Smooth muscle cell of the brain vasculature (primary cell): ENCODE data around the gene AHDC1.
"Not testable (repeated sequence)": the region's sequence is repeated elsewhere in the genome, so short reads cannot be mapped to it uniquely, and the experiment has no call there.

Experiments
- DNase-seq: peaks from one replicate; pipeline ENCODE4 v3.0.0-alpha.2; 2012; ENCODE audit warnings: low read depth, low spot score

AHDC1 gene

DNA sequence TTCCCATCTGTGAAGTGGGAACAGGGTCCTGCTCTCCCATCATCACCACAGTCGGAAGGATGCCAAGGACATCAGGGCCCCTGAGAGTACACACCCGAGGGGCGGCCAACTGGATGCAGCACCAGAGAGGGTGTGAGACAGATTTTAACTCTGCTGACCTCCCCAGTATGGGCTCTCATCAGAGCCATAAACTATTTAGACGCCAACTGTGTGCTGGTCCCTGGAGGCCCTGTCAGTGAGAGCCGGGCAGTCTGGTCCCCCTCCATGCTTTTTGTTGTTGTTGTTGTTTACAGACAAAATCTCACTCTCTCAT is 29.3 kb upstream of the AHDC1 start:
- no peak for DNase-seq

- no peak for DNase-seq
These were observed 28.7 kb upstream of the AHDC1 start for GRCh38 chr1:27632387-27633297.

GRCh38 chr1:27630859-27631491 is 27.0 kb upstream of the AHDC1 start:
- no peak for DNase-seq

DNA sequence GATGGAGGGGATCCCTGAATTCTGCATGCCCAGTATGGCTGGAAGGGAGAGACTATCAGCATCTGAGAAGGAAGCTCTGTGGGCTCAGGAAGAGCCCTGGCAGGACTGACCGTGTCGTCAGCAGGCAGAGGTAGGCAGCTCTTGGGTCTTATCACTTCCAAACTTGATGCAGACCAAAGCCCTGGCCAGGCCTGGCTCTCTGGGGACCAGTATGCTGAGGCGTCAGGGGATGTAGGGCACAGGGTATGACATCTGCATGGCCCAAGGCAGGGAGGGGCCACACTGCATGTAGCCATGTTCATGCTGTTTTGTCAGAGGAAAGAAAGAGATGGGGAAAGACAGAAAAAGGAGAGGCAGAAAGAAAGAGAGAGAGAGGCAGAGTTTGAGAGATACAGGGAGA is 24.8 kb upstream of the AHDC1 start:
- DNase-seq: no peak

DNA sequence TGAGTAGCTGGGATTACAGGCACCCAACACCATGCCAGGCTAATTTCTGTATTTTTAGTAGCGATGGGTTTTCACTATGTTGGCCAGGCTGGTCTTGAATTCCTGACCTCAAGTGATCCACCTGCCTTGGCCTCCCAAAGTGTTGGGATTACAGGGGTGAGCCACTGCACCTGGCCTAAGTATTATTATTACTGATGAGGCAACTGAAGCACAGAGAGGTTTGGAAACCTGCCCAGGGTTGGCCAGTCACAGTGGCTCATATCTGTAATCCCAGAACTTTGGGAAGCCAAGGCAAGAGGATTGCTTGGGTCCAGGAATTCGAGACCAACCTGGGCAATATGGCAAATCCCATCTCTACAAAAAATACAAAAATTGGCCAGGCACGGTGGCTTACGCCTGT is 23.8 kb upstream of the AHDC1 start:
- not testable (repeated sequence) for DNase-seq

- no peak for DNase-seq
These were observed 23.1 kb upstream of the AHDC1 start for GRCh38 chr1:27627061-27627460.

- no peak for DNase-seq
These were observed 22.3 kb upstream of the AHDC1 start for GRCh38 chr1:27626031-27626935.

- no peak for DNase-seq
These were observed 20.7 kb upstream of the AHDC1 start for GRCh38 chr1:27624467-27625178.

GRCh38 chr1:27623327-27624212 is 19.6 kb upstream of the AHDC1 start:
- no peak for DNase-seq

DNA sequence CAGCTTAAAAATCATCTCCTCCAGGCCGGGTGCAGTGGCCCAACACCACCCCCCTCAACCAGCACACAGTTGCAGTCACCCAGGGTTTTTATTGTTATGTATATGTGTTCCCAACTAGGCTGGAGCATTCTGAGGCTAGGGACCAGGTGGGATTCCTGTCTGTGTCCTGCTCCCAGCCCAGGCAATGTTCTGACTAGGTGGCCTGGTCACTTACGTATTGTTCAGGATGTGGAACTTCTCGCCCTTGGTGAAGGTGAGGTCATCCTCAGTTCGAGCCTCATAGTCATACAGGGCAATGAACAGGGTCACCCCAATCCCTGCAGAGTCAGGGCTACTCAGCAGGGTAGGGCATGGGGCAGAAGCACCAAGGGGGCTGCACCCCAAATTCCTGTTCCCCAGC is 18.9 kb upstream of the AHDC1 start:
- DNase-seq: no peak

DNA sequence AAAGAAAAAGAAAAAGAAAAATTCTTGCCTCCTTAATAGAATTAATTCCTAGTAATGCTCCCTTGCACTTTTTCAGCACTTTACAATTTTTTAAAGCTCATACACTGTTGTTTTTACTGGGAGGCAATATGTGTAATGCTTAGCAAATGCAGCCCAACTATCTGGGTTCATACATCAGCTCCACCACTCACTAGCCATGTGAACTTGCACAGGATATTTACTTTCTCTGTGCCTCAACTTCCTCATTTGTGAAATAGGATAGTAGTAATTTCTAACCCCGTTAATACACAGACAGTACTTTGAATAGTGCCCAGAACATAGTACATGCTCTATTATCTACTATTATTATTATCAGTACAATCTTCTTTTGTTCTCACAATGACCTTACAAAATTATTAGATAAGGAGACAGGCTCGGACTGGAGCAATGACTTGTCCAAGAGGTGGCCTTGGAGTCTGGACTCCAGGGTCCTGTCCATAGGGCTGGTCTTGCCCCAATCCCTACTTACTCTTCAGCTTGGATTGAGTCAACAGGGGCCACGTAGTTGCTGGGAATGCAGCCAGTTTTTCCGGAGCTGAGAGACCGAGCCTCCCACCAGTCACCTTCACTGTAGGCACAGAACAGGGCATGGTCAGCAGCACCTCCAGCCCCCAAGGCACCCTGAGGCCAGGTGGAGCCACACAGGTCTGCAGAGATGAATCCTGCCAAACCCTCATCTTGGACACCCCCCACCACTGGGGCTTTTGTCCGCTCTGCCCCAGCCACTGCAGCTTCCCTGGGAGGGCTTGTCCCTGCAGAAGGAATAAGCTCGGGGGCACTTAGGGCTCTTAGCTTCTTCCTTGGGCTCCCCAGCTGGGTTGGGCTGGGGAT is 17.3 kb upstream of the AHDC1 start:
- no peak for DNase-seq

DNA sequence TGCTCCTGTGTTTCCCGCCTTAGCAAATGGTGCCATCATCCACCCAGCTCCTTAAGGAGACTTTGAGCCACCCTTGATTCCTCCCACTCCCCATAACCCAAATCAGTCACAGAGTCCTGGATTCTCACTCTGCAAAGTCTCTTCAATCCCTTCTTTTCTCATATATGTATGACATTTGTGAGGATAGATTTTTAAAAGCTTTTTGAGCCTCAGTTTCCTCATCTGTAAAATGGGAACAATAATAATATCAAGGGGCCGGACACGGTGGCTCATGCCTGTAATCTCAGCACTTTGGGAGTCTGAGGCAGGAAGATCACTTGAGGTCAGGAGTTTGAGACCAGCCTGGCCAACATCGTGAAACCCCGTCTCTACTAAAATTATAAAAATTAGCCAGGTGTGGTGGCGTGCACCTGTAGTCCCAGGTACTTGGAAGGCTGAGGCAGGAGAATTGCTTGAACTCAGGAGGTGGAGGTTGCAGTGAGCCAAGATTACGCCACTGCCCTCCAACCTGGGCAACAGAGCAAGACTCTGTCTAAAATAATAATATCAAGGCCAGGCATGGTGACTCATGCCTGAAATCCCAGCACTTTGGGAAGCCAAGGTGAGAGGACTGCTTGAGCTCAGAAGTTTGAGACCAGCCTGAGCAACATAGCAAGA is 16.0 kb upstream of the AHDC1 start:
- DNase-seq: not testable (repeated sequence)

DNA sequence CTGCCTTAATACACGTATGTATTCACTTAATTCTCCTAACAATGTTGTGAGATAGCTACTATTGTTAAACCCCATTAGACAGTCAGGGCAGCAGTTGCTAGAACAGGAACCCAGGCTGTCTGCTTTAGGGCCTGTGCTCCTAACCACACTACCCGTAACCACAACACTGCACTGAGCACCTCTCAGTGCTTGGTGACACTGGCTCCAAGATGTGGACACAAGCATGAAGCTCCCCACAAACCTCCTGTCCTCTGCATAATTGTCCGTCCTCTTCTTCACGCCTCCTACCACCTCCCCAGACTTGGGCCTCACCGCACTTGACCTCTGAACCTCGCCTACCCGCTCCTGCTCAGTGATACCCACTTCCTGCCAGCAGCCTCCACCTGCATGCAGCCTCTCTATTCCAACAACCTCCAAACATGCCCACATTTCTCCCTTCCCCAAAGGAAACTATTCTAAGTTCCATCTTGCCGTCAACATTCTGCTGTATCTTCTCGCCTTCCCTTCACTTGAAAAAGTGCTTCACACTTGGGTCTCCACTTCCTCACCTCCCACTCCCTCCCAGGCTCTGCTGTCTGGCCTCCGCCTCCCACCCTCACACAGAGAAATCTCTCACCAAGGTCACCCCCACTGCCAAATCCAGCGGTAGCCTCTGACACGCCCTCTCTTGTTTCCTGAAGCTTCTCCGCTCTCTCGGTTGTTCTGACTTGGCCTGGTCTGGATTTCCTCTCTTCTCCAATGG is 14.6 kb upstream of the AHDC1 start:
- no peak for DNase-seq

- no peak for DNase-seq
These were observed 13.5 kb upstream of the AHDC1 start for GRCh38 chr1:27617420-27617819.

DNA sequence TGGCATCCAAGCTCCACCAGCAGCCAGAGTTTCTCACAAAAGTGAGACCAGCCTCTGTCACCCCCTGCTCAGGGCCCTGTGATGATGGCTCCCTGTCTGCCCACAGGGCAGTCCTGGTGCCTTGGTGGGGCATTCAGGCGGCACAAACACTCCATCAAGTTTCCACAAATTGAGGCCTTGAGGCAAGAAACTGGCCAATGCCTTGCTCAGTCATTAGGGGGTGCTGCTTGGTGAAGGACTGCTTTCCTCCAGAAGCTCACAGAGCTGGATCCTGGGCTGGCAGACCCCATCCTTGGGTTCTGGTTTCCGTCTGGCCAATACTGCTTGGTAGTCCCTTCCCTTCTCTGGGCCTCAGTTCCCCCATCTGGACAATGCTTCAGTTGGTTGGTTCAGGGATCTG is 12.5 kb upstream of the AHDC1 start:
- no peak for DNase-seq

DNA sequence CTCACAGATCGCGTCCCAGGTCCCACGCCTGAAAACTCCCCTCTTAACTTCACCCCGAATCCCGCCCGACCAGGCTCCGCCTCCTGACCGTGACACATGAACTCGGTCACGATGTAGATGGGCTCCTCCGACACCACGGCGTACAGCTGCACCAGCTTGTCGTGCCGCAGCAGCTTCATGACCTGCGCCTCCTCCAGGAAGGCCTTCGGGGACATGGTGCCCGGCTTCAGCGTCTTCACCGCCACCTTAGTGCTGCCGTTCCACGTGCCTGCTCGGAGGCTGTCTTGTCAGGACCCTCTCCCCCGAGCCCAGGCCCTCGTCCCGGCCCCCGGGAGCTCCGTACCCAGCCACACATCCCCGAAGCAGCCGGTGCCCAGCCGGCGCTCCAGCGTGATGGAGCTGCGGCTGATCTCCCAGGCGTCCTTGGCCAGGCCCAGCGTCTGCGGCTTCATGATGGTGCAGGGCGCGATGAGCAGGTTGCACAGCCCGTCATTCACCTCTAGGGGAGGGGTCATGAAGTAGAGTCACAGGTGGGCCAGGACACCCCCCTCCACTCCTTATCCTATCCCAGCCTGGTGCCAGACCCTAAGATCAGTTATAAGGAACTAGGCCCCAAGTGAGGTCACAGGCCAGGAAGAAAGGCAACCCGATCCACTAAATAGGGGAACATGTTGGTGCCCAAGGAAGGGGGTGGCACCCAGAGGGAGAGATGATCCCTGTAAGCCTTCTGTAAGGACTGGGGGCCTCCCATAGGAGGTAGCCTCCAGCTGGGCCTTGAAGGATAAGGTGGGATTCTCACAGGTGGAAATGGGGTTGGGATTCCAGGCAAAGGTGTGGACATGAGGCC is 11.6 kb upstream of the AHDC1 start:
- DNase-seq: no peak

- DNase-seq: no peak
These were observed 10.8 kb upstream of the AHDC1 start for GRCh38 chr1:27614625-27615344.
